Cortex of kidney (tissue), 1 donor: ENCODE data around the gene ARRB2.

ENCODE experiments used
- DNase-seq: peaks from one replicate; lab custom pipeline; 2025; lab: John Stamatoyannopoulos, UW

The ARRB2 gene

DNA sequence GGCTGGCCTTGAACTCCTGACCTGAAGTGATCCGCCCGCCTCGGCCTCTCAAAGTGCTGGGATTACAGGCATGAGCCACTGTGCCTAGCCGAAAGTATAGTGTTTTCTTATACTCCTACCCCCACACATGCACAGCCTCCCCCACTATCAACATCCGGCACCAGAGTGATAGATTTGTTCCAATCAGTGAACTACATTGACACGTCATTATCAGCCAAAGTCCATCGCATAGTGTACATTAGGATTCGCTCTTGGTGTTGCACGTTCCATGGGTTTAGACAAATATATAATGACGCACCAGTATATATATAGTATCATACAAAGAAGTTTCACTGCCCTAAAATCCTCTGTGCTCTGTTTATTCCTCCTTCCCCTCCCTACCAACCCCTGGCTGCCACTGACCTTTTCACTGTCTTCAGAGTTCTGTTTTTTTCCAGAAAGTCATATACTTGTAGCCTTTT lies 49.4 kb downstream of the ARRB2 start:
- DNase-seq = no peak

DNA sequence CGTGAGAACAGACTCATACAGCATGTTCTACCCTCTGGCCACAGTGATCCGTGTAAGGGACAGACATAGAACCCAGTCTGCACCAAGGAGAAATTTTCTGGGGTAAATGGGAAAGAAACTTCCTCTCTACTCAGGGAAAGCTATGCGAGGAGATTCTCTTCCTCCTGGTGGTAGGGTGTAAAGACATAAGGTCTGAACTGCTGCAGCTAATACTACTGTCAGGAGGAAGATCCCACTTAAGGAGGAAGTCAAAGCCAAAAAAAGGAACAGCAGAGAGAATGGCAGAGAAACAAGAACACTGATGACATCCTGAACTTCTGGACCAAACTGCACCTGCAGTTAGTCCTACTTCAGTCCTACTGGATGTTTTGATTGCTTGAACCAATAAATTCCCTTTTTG lies 54.2 kb downstream of the ARRB2 start:
- DNase-seq = no peak

DNA sequence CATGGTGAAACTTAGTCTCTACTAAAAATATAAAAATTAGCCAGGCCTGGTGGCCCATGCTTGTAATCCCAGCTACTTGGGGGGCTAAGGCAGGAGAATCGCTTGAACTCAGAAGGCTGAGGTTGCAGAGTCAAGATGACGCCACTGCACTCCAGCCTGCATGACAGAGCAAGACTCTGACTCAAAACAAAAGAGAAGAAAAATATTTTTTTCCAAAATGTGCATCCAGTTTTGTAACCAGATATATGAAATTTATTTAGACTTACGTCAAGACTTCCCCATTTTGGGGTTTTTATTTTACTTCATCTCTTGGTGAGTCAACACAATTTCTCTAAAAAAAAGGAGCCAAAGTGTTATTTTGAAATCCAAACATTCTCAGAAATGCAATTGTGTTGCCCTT lies 55.8 kb downstream of the ARRB2 start:
- no peak for DNase-seq

DNA sequence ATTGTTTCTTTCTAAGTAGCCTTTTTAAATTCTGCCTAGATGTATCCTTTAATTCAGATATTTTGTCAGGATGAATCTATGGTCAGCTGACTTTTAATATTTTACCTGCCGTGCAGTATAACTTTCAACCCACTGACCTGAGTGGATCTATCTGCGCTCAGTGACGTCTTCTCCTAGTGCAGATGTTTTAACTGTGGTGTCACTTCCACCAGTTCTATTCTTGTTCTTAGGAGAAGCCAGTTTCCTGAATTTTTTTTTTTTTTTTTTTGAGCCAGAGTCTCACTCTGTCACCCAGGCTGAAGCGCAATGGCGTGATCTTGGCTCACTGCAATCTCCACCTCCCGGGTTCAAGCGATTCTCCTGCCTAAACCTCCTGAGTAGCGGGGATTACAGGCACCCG lies 56.3 kb downstream of the ARRB2 start:
- DNase-seq = no peak

DNA sequence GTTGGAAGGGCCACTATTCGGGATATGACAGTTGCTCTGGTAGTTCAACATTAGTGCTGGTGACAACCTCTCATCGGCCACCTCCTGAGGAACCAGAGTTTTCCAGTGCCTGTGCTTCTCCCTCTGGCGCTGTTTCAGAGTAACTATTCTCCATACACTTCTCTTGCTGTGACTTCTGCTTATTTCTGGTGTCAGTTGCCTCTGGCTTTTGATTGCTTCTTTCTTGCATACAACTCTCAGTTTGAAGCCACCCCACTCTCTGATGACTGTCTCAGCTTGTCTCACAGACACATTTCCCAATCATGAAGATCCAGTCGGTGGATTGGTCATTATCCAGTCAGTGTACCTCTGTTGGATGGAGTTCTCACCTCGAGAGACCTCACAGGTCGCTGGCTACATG lies 57.9 kb downstream of the ARRB2 start:
- DNase-seq = no peak

DNA sequence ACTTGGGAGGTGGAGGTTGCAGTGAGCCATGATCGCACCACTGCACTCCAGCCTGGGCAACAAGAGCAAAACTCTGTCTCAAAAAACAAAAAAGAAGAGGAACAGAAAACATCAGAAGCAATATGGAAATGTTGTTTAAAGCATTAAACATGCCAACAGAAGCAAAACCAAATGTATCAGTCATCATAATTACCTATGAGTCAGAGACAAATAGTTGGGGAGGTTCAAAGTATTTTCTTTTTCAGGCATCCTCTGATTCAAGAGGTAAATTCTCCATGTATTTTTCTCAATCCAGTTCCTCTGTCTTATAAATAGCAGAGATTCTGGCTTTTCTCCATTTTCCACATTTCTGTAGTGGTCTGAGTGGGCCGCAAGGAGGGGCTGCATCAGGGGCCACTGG lies 59.2 kb downstream of the ARRB2 start:
- DNase-seq = no peak
